Ovary (tissue), 3 donors: ENCODE measurements around the gene ARHGEF17.

Experiments used
- EP300 ChIP-seq: sonication (generic); formaldehyde crosslinking; IDR thresholded peaks from one replicate; pipeline ENCODE4 v1.6.1; 2017; ENCODE audit warnings: antibody characterized with exemption
- POLR2A ChIP-seq: fragments of 450-650 bp; IDR thresholded peaks from one replicate; pipeline ENCODE4 v1.6.1; 2017; ENCODE audit warnings: antibody characterized with exemption, mild to moderate bottlenecking, moderate library complexity
- TF ChIP-seq, protein P1 (sequence below), 3 donors: fragments of 450-650 bp in 2 of 3; fragments of 200-600 bp in 1 of 3; IDR thresholded peaks; one replicate each; pipeline versions ENCODE4 v1.5.1 to v1.8.0; 2016 to 2022; ENCODE audit warnings: antibody characterized with exemption in 3 of 3, mild to moderate bottlenecking in 1 of 3
- donor health status: DM: no; HTN: no; CAD: no.

DNA sequence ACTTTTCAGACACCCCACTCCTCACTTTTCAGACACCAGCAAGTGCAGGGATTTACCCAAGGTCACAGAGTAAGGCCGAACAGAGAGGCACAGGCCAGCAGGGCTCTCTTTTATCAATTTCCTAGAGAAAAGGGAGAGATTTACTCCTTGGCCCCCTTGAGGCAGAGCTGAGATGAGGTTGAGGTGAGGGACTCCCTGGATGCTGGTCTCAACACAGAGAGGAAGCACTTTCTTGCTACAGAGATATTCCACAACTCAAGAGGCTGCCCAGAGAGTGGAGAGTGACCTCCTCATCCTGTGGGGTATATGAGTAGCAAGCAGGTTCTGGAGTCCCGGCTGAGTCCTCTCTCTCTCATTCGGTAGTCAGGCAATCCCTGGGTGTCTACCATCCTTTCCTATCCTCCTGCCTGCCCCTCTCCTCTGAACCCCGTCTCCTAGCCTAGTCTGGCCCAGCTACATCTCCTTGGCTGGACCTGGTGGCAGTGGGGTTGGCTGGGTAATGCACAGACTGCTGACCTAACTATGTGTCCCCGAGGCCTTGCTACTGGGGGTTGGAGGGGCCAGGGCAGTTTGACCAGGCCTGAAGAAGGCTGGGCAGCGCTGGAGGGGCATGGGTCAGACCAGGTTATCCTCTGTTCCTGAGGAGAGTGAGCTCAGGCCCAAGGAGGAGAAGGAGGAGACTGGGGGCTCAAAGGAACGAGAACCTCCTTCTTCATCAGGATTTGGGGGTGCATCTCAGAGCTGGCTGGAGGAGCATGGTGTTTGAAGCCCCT is 1.8 kb upstream of the ARHGEF17 start:
- TF ChIP-seq, protein P1, sequence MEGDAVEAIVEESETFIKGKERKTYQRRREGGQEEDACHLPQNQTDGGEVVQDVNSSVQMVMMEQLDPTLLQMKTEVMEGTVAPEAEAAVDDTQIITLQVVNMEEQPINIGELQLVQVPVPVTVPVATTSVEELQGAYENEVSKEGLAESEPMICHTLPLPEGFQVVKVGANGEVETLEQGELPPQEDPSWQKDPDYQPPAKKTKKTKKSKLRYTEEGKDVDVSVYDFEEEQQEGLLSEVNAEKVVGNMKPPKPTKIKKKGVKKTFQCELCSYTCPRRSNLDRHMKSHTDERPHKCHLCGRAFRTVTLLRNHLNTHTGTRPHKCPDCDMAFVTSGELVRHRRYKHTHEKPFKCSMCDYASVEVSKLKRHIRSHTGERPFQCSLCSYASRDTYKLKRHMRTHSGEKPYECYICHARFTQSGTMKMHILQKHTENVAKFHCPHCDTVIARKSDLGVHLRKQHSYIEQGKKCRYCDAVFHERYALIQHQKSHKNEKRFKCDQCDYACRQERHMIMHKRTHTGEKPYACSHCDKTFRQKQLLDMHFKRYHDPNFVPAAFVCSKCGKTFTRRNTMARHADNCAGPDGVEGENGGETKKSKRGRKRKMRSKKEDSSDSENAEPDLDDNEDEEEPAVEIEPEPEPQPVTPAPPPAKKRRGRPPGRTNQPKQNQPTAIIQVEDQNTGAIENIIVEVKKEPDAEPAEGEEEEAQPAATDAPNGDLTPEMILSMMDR (IDR thresholded peaks at IDR 0.05) = no peak
- TF ChIP-seq EP300 (no peak), POLR2A (no peak)
